ENCODE results near the gene TRIM10.

The TRIM10 gene

GRCh38 chr6:30206152-30206551, 45.1 kb upstream of the TRIM10 start:
- Histone ChIP-seq H4K91ac (ENCODE audit: low read length) (no peak overlapping the region), H3K4me2 (ENCODE audit: low read length, poor library complexity, severe bottlenecking) (no peak overlapping the region), H3K9me3 (ENCODE audit: control insufficient read depth, low read length) (no peaks in the 10 kb centered on the region), H2BK12ac (ENCODE audit: low read length in 2 of 2) (no peak overlapping the region), H2BK5ac (ENCODE audit: low read depth, low read length, poor library complexity, severe bottlenecking) (no peak overlapping the region), H3K14ac (ENCODE audit: low read length in 2 of 2) (no peak overlapping the region), H3K79me1 (replicated peaks; ENCODE audit: low read length, poor library complexity, severe bottlenecking) (peaks cover 39% of the 10 kb centered on the region), H2AK5ac (ENCODE audit: low read length, severe bottlenecking) (no peak overlapping the region), H2AFZ (ENCODE audit: low read depth, low read length) (no peak overlapping the region), H3K36me3 (ENCODE audit: control insufficient read depth in 1 of 2, insufficient read depth in 2 of 2, low read depth in 1 of 2, low read length in 2 of 2) (peaks cover 0 to 16% of the 10 kb centered on the region in 2 experiments), H3K18ac (ENCODE audit: low read depth in 1 of 2, low read length in 2 of 2) (no peak overlapping the region), H3K4ac (ENCODE audit: low read depth in 1 of 2, low read length in 2 of 2) (no peak overlapping the region), H4K8ac (ENCODE audit: low read length) (no peak overlapping the region), H3K9ac (ENCODE audit: low read length) (no peak overlapping the region), H3K27me3 (ENCODE audit: control insufficient read depth in 1 of 2, insufficient read depth in 1 of 2, low read length in 2 of 2) (no peaks in the 10 kb centered on the region), H3K4me3 (ENCODE audit: insufficient read depth in 1 of 2, low read depth in 1 of 2, low read length in 2 of 2) (no peak overlapping the region), H3K23ac (ENCODE audit: low read length in 2 of 2) (no peak overlapping the region), H3K4me1 (ENCODE audit: control insufficient read depth, insufficient read depth, low read depth, low read length) (peaks cover 12% of the 10 kb centered on the region), H2BK15ac (ENCODE audit: low read depth, poor library complexity, severe bottlenecking) (no peak overlapping the region), H2BK120ac (ENCODE audit: low read depth, low read length) (no peak overlapping the region), H3K27ac (ENCODE audit: low read length, poor library complexity, severe bottlenecking) (no peak overlapping the region)
- DNase-seq = peak; percentile 22
- WGBS = 80% methylated on average over 7 of the region's 7 CpGs

GRCh38 chr6:30204116-30204515, 43.1 kb upstream of the TRIM10 start:
- H3K79me1 ChIP-seq (replicated peaks; ENCODE audit: low read length, poor library complexity, severe bottlenecking) = peaks cover 49% of the 10 kb centered on the region
- no peak overlapping the region for H2AFZ ChIP-seq (ENCODE audit: low read depth, low read length)
- no peak overlapping the region for H3K4me3 ChIP-seq (ENCODE audit: insufficient read depth in 1 of 2, low read depth in 1 of 2, low read length in 2 of 2)
- DNase-seq = no peak
- H2BK5ac ChIP-seq (ENCODE audit: low read depth, low read length, poor library complexity, severe bottlenecking) = no peak overlapping the region
- H3K27ac ChIP-seq (ENCODE audit: low read length, poor library complexity, severe bottlenecking) = no peak overlapping the region
- H3K4me2 ChIP-seq (ENCODE audit: low read length, poor library complexity, severe bottlenecking) = no peak overlapping the region
- no peak overlapping the region for H3K14ac ChIP-seq (ENCODE audit: low read length in 2 of 2)
- 100% methylated on average over 1 of the region's 1 CpG for WGBS
- H3K9me3 ChIP-seq (ENCODE audit: control insufficient read depth, low read length) = no peaks in the 10 kb centered on the region
- no peaks in the 10 kb centered on the region for H3K27me3 ChIP-seq (ENCODE audit: control insufficient read depth in 1 of 2, insufficient read depth in 1 of 2, low read length in 2 of 2)
- H3K9ac ChIP-seq (ENCODE audit: low read length) = no peak overlapping the region
- no peak overlapping the region for H2BK120ac ChIP-seq (ENCODE audit: low read depth, low read length)
- H4K8ac ChIP-seq (ENCODE audit: low read length) = no peak overlapping the region
- H3K18ac ChIP-seq (ENCODE audit: low read depth in 1 of 2, low read length in 2 of 2) = no peak overlapping the region
- no peak overlapping the region for H2BK12ac ChIP-seq (ENCODE audit: low read length in 2 of 2)
- H3K4me1 ChIP-seq (ENCODE audit: control insufficient read depth, insufficient read depth, low read depth, low read length) = peaks cover 12% of the 10 kb centered on the region
- H4K91ac ChIP-seq (ENCODE audit: low read length) = no peak overlapping the region
- H3K4ac ChIP-seq (ENCODE audit: low read depth in 1 of 2, low read length in 2 of 2) = no peak overlapping the region
- H3K23ac ChIP-seq (ENCODE audit: low read length in 2 of 2) = no peak overlapping the region
- no peak overlapping the region for H2BK15ac ChIP-seq (ENCODE audit: low read depth, poor library complexity, severe bottlenecking)
- no peak overlapping the region for H2AK5ac ChIP-seq (ENCODE audit: low read length, severe bottlenecking)
- peaks cover 8 to 21% of the 10 kb centered on the region in 2 experiments for H3K36me3 ChIP-seq (ENCODE audit: control insufficient read depth in 1 of 2, insufficient read depth in 2 of 2, low read depth in 1 of 2, low read length in 2 of 2)

GRCh38 chr6:30202366-30202765, 41.4 kb upstream of the TRIM10 start:
- Histone ChIP-seq H4K91ac (ENCODE audit: low read length) (no peak overlapping the region), H3K14ac (ENCODE audit: low read length in 2 of 2) (no peak overlapping the region), H2BK15ac (ENCODE audit: low read depth, poor library complexity, severe bottlenecking) (no peak overlapping the region), H3K27me3 (ENCODE audit: control insufficient read depth in 1 of 2, insufficient read depth in 1 of 2, low read length in 2 of 2) (no peaks in the 10 kb centered on the region), H3K4me1 (ENCODE audit: control insufficient read depth, insufficient read depth, low read depth, low read length) (peaks cover 9% of the 10 kb centered on the region), H3K9me3 (ENCODE audit: control insufficient read depth, low read length) (no peaks in the 10 kb centered on the region), H2BK12ac (ENCODE audit: low read length in 2 of 2) (no peak overlapping the region), H3K23ac (ENCODE audit: low read length in 2 of 2) (no peak overlapping the region), H3K36me3 (ENCODE audit: control insufficient read depth in 1 of 2, insufficient read depth in 2 of 2, low read depth in 1 of 2, low read length in 2 of 2) (peaks cover 23 to 38% of the 10 kb centered on the region in 2 experiments), H3K18ac (ENCODE audit: low read depth in 1 of 2, low read length in 2 of 2) (no peak overlapping the region), H2AK5ac (ENCODE audit: low read length, severe bottlenecking) (no peak overlapping the region), H2AFZ (ENCODE audit: low read depth, low read length) (no peak overlapping the region), H3K27ac (ENCODE audit: low read length, poor library complexity, severe bottlenecking) (no peak overlapping the region), H3K79me1 (replicated peaks; ENCODE audit: low read length, poor library complexity, severe bottlenecking) (peaks cover 55% of the 10 kb centered on the region), H2BK120ac (ENCODE audit: low read depth, low read length) (no peak overlapping the region), H3K4ac (ENCODE audit: low read depth in 1 of 2, low read length in 2 of 2) (no peak overlapping the region), H4K8ac (ENCODE audit: low read length) (no peak overlapping the region), H2BK5ac (ENCODE audit: low read depth, low read length, poor library complexity, severe bottlenecking) (no peak overlapping the region), H3K9ac (ENCODE audit: low read length) (no peak overlapping the region), H3K4me2 (ENCODE audit: low read length, poor library complexity, severe bottlenecking) (no peak overlapping the region), H3K4me3 (ENCODE audit: insufficient read depth in 1 of 2, low read depth in 1 of 2, low read length in 2 of 2) (no peak overlapping the region)
- WGBS = 100% methylated on average over 1 of the region's 4 CpGs
- no peak for DNase-seq

GRCh38 chr6:30200551-30201281, 39.7 kb upstream of the TRIM10 start:
- Histone ChIP-seq H3K27ac (ENCODE audit: low read length, poor library complexity, severe bottlenecking) (no peak overlapping the region), H3K9ac (ENCODE audit: low read length) (no peak overlapping the region), H4K91ac (ENCODE audit: low read length) (no peak overlapping the region), H3K4me1 (ENCODE audit: control insufficient read depth, insufficient read depth, low read depth, low read length) (peaks cover 2% of the 10 kb centered on the region), H3K4me3 (ENCODE audit: insufficient read depth in 1 of 2, low read depth in 1 of 2, low read length in 2 of 2) (no peak overlapping the region), H2AFZ (ENCODE audit: low read depth, low read length) (no peak overlapping the region), H3K23ac (ENCODE audit: low read length in 2 of 2) (no peak overlapping the region), H2BK120ac (ENCODE audit: low read depth, low read length) (no peak overlapping the region), H2AK5ac (ENCODE audit: low read length, severe bottlenecking) (no peak overlapping the region), H3K4me2 (ENCODE audit: low read length, poor library complexity, severe bottlenecking) (no peak overlapping the region), H3K4ac (ENCODE audit: low read depth in 1 of 2, low read length in 2 of 2) (no peak overlapping the region), H3K9me3 (ENCODE audit: control insufficient read depth, low read length) (no peaks in the 10 kb centered on the region), H3K79me1 (replicated peaks; ENCODE audit: low read length, poor library complexity, severe bottlenecking) (peaks cover 60% of the 10 kb centered on the region), H4K8ac (ENCODE audit: low read length) (no peak overlapping the region), H3K27me3 (ENCODE audit: control insufficient read depth in 1 of 2, insufficient read depth in 1 of 2, low read length in 2 of 2) (no peaks in the 10 kb centered on the region), H3K18ac (ENCODE audit: low read depth in 1 of 2, low read length in 2 of 2) (no peak overlapping the region), H3K36me3 (ENCODE audit: control insufficient read depth in 1 of 2, insufficient read depth in 2 of 2, low read depth in 1 of 2, low read length in 2 of 2) (peaks cover 37 to 53% of the 10 kb centered on the region in 2 experiments), H3K14ac (ENCODE audit: low read length in 2 of 2) (no peak overlapping the region), H2BK5ac (ENCODE audit: low read depth, low read length, poor library complexity, severe bottlenecking) (no peak overlapping the region), H2BK15ac (ENCODE audit: low read depth, poor library complexity, severe bottlenecking) (no peak overlapping the region), H2BK12ac (ENCODE audit: low read length in 2 of 2) (no peak overlapping the region)
- WGBS = 88% methylated on average over 5 of the region's 6 CpGs
- no peak for DNase-seq

Data from mesenchymal stem cell (in vitro differentiated cells and primary cell).